Left hindlimb (tissue), 1 donor: ENCODE data around the gene RGS10.

ENCODE experiments used
- DNase-seq: peaks from one replicate; pipeline ENCODE4 v3.0.0-alpha.2; 2018

The RGS10 gene

DNA sequence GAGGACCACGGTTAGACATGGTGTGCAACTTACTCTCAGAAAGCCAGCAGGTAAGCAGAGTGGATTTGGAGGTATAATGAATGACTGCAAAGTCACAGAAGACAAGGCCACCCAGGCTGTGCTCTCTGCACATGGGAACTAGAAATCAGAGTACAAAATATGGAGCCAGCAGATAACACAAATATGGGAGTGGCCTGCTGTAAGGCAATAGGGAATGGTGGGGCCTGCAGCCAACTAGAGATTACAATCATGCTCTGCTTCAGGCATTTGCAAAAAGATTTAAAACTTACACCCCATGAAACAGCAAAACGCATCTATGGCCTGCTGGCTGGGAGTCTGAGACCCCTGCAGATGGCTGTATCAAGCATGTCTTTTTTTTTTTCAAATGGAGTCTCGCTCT lies 47.0 kb downstream of the RGS10 start:
- no peak for DNase-seq

- DNase-seq: no peak
Observed at GRCh38 chr10:119495021-119495505, 47.5 kb downstream of the RGS10 start.

DNA sequence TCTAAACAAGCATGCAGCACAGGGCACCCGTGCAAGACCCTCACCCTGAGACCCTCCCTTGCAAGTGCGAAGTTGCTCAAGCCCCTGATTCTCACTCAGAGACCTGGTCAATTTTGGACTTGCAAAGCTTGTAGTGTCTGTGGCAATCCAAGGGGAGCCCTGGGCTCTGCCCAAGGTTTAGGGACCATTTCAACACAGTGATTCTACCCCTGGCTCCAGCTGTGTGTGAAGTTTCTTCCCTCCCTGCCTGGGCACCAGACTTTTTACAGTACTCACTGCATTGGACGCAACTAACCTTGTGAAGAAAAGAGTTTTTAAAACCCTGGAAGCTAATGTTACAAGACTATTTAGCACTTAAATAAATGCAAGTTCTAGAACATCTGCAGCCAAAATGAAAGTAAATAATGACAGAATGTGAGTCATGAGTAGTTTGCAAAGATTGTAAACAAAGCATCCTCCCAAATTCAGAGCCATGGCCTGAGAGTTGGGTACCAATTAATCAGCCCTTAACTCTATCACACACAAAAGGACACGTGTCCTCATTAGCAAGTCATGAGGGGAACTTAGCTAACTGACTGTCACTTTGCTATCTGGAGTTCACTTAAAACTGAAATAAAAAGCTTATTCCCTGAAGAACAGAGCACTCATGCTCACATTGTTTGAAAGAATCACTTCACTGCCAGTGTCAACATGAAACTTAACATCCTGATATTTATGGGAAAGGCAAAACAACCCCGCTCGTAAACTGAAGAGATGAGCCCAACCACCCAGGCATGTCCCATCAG lies 48.1 kb downstream of the RGS10 start:
- DNase-seq: no peak

DNA sequence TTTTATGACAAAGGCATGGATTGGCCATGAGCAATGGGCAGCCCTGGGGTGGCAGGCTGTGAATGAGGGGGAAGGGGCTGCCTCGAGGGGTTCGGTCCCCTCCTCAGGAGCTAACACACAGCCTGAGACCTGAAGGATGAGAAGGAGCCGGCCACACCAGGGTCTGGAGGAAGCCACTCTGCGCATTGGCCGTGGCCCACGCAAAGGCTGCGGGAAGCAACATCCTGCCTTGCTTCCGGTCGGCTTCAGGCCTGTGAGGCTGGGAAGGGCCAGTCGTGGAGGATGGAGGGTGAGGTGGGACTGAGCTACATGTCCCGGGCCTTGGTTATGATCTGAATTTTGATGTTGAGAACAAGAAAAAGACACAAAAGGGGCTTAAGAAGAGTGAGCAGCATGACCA lies 49.4 kb downstream of the RGS10 start:
- no peak for DNase-seq

GRCh38 chr10:119491966-119492757 lies 50.4 kb downstream of the RGS10 start:
- DNase-seq: no peak

DNA sequence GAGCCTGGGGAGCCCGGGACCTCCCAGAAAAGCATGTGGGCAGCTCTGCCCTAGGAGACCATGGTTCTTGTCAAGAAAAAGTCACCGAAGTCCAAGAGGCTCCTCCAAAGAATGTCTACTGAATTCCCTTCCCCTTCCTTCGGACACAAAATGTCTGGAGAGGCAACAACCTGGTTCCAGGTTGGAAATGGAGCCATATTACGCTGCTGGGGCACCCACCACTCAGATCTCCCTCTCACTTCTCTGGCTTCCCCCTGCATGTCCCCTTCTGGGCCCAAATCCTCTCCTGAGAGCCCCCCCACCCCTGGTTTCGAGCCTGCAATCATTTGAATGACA lies 52.6 kb downstream of the RGS10 start:
- no peak for DNase-seq

DNA sequence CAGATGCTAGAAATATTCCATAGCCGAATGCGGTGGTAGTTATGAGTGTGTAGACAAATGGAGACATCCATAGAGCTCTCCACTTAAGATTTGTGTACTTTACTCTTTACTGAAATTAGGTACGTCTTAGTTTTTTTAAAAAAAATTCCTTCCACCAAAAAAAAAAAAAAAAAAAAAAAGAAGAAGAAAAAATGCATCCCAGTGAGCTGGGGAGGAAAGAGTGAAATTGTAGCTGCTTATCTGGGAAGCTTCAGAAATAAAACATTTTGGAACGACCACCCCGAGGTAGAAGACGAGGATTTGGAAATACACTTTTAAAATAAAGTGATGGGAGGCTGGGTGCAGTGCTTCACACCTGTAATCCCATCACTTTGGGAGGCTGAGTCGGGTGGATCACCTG lies 53.8 kb downstream of the RGS10 start:
- no peak for DNase-seq

DNA sequence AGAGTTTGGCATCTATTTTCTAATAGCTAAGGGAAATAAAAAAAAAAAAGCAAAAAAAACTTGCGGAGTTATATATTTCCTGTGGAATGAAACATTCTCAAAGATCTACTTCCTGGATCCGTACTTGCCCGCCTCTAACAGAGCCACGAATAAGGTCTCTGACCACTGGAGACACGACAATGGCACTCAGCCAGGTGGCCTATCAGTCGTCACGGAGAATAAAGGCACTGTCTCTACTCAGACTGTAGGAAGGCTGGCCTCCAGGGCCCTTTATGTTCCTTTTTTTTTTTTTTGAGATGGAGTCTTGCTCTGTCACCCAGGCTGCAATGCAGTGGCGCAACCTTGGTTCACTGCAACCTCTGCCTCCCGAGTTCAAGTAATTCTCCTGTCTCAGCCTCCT lies 58.7 kb downstream of the RGS10 start:
- DNase-seq: no peak

DNA sequence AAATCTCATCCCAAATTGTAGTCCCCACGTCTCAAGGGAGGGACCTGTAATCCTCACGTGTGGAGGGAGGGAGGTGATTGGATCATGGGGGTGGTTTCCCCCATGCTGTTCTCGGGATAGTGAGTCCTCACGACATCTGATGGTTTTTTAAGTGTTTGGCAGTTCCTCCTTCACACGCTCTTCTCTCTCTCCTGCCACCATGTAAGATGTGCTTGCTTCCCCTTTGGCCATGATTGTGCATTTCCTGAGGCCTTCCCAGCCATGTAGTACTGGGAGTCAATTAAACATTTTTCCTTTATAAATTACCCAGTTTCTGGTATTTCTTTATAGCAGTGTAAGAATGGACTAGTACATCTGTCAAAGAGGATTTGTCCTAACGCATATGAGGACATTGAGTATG lies 59.5 kb downstream of the RGS10 start:
- no peak for DNase-seq

DNA sequence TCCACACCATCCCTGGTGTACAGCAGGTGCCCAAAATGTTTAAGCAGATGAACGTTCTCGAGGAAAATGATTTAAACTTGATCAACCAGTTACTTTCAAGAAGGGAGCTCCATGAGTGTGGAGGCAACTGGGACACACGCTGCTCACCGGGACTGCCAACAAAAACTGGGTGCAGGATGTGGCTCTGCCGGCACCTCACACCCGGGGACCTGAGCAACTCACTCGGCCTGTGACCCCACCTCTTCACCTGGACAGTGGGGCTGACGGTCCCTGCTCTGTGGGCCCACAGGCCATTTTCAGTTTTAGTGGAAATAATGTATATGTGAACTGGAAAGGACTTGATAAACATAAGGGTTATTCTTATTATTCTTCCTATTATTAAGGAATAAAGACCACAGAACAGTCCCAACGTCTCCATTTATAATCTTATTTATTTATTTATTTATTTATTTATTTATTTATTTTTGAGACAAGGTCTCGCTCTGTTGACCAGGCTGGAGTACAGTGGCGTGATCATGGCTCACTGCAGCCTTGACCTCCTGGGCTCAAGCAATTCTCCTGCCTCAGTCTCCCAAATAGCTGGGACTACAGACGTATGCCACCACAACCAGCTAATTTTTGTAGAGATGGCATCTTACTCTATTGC lies 60.6 kb downstream of the RGS10 start:
- DNase-seq: no peak

- DNase-seq: peak; percentile 56
Observed at GRCh38 chr10:119480667-119481066, 61.9 kb downstream of the RGS10 start.

DNA sequence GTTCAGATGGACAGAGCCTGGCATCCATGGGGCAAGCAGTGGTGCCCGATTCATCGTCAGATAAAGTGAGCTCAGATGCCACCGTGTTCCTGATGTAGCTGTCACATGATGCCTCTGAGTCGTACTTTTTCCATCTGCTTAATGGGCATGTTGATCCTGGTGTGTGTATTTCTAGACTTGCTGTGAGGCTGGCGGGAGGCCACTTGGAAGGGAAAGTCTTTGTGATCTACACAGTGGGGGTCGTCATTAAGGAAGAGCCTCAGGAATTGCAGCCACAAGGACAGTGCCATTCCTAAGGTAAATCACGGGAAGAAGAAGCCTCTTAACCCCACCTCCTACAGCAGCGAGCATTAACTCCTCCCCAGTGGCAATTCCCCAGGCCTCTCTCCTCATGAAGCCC lies 63.0 kb downstream of the RGS10 start:
- no peak for DNase-seq

DNA sequence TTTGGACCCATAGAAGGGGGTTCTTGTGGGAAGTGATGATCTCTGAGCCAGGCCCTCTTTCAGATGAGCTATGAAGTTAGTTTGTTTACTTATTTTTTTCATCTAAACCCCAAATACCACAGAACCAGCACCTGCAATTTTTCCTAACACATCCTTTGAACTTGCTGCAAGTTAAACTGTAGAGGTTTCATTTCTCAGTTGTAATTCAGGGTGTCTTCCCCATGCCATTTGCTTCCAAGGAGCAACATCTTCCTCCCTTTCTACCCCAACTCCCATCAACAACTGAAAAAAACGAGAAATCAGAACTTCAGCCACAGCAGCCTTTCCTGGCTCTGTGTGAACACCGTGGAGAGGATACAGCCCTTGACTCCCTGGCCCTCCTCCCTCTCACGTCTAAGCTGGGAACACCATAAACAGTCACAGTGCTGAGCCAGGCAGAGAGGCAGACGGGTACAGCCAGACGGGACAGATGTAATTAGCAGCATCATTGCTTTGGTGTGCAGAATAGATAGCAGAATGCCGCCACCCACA lies 63.6 kb downstream of the RGS10 start:
- DNase-seq: no peak

DNA sequence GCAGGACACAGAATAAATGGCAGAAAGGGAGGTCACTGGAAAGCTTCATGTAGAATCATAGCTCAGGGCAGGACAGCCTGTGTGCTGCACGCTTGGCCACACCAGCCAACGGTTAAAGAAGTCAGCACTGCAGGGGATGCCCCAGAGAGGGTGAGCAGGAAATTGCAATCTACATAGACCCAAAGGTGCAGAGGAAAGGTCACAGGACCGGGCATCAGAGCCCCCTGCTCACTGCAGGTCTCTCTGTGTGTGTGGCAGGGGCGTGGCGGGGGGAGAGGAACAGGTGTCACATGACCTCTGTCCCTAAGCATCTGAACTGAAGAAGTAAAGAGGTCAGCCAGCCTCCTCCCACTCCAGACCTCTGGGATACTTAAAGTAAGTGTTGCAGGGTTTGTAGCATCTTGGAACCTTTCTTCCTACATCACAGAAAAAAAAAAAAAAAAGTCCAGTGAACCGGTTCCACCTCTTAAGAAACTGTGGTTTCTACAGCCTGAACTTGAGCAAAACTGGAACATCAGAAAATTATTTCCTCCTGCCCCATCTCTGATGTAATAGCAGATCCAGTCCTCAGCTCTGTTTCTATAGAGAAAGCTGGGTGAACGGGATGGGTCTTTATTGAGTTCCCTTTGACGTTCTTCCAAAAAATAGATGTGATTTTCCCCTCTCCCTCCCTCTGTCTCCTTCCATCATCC lies 64.3 kb downstream of the RGS10 start:
- DNase-seq: no peak

- no peak for DNase-seq
Observed at GRCh38 chr10:119477444-119477843, 65.1 kb downstream of the RGS10 start.

GRCh38 chr10:119474606-119475005 lies 67.9 kb downstream of the RGS10 start:
- no peak for DNase-seq

- no peak for DNase-seq
Observed at GRCh38 chr10:119473771-119474170, 68.7 kb downstream of the RGS10 start.

- DNase-seq: no peak
Observed at GRCh38 chr10:119470920-119471702, 71.4 kb downstream of the RGS10 start.

GRCh38 chr10:119469846-119470245 lies 72.7 kb downstream of the RGS10 start:
- no peak for DNase-seq

- DNase-seq: no peak
Observed at GRCh38 chr10:119469325-119469707, 73.2 kb downstream of the RGS10 start.

DNA sequence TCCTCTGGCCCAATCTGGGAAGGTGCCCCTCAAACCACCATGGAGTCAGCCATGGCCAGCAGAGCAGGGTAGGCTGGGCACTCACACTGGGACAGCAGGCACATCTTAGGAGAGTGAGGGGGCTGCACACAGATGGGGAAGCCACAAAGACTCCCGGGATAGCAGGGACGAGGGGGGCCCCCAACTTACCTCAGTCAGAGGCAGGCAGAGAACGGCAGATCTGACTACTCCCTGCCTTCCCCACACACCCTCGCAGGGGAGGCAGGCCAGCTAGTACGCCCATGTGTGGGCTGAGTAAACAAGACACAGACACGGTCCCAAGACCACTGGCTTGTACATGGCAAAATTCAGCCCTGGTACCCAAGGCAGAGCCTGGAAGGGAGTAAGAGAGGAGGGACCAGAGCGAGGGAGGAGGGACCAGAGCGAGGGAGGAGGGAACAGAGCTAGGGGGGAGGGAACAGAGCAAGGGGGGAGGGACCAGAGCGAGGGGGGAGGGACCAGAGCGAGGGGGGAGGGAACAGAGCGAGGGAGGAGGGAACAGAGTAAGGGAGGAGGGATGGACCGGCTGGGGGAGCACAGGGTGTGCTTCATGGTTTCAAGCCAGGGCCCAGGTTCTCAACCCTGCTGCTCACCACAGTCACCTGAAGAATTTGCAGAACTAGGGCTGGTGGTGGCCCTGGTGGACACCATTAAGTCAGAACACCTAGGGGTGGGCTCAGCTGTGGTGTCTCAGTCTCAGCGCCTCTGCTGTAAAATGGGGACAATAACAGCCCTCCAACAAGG lies 73.8 kb downstream of the RGS10 start:
- DNase-seq: no peak
